ENCODE data around the gene FAM114A2. TPM values are rescaled to one million over a fixed set of nuclear protein-coding genes. Genes with fewer than 3 reads are reported as not detected.

The FAM114A2 gene
- polyA plus RNA-seq, 1 donor, result 35.2 TPM

DNA sequence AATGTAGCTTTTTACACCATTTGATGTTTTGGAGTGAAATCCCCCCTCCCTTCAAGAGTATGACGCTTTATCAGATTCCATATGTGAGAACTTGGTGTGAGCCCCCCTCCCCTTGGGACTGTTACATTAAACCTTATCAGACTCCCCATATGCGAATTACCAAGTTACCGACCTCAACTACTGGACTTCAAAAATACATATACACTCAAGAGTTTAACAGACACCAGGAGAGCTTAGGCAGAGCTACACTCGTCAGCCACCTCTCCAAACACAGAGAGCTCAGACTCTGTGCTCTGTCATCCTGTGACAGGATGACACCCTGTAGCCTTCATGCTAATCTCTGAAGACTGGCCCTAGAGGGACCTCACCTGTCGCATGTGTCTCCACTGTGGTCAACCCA, 50.2 kb downstream of the FAM114A2 start:
- no peak for DNase-seq

GRCh38 chr5:153987301-153987700, 51.4 kb downstream of the FAM114A2 start:
- DNase-seq, result no peak

DNA sequence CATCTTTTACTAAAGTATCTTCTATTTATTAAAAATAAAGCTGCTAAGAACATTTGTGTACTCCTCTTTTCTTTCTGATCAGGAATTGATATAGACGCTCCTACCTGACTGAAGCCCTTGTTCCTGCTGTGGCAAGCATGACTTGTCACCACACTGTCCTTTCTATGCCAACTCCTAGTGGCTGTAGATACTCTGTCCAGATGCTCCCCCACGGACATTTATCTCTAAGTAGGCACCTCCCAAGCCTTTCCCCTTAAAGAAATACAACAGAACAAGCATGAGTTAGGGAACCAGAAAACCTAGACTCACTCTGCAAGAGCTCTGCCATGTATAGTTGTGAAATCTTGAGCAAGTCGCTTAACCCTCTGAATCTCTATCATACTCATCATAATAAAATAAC, 53.2 kb downstream of the FAM114A2 start:
- DNase-seq, result no peak

- DNase-seq, result no peak
Measured at GRCh38 chr5:153983885-153984284, 54.8 kb downstream of the FAM114A2 start.

DNA sequence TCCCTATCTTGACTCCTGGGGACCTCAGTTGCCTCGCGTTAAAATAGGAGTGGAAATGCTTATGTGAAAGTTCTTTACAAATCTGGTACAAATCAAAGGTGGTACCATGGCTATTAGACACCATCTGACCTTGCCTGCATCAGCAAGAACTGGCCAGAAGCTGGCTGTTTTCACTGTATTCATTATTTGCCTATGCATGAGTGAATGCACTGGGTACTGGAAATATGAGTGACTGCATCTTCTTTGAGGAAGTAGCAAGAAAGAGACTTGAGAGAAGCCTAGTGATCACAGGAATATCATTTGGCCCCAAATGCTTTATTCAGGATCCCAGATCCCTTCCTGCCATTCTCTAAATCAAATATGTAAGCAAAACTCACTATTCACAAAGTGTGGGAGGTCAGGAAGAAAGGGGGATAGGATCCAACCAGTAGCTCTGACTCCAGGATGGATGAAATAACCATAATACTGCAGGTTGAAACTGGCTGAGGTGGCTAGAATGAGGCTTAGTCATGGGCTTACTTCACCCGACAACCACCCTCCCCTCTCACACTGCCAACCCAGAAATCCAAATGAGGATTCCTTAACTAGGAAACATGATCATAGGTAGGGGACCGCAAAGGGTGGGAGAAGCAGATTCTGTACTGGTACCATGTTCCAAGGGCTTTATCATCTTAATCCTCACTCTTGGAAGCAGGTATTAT, 56.7 kb downstream of the FAM114A2 start:
- no peak for DNase-seq

DNA sequence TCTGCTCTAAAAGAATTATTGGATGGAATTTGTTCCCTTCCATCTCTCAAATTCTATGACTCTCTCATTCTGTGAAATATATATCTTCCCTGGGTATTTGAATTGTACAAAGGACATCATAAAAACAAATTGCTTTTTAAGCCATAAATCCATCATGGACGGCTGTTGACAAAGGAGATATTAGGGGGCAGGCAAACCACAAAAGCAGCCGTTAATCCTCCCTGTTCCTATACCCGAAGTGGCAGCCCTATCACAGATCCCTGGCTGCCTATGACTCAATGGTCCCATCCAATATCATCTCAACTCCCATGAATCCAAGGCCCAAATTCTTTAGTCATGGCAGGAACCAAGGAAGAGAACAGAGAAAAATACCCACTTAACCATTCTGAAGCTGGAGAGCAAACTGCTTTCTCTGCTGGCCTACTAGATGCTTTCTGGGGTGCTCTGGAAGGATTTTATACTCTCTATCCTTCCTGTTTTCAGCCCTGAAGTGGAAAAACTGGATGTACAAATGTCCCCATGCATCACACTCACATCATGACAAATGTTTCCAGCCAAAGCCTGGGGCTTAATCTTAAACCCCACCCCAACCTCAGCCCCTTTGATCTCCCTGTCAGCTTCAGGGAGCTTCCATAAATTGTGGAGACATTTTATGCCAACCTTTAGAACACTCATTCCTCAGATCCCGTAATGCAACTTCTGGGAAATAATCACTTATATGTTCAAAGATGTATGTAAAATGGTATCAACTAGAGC, 59.5 kb downstream of the FAM114A2 start:
- no peak for DNase-seq

DNA sequence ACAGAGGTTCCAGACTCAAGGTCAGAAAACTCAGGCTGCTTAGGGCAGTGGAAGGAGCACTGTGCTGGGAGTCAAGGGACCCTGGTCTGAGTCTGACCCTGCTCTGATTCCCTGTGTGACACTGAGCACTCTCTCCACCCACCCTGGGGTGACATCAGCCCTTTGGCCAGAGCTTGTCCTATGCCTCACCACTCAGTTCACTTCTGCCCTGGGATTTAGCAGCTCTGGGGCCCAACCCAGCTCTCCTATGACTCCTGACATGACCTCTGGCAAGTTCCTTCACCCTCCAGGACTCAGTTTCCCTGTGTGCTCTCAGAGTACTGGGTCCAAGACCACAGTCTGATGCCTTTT, 63.9 kb downstream of the FAM114A2 start:
- DNase-seq, result no peak

DNA sequence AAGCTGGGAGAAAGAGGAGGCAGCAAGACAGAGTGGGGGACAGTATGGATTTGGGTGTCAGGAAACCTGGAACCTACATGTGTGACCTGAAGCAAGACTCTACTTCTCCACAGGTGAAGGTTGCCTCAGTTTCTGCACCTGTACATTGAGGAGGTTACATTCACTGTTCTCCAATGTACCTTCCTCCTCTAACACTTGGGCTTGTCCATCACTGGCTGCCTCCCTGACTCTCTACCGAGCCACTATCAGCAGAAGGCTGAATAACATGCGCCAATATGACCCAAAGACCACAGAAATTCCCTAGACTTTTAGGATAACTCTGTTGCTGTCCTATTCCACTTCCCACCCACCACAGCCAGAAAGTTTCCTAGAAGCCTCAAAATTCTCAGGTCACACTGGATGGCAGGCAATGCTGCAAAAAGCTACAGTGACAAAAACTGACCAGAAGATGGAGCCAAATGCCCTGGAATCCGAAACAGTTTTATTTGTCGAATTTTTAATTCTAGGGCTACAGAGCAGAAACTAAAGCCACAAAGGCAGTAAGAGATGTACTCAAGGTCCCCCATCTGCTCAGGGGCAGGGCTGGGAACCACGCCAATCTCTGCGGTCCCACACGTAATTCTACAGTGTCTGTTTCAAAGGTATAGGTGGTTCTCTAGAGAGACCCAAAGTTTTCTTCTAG, 64.4 kb downstream of the FAM114A2 start:
- DNase-seq, result peak; percentile 40

DNA sequence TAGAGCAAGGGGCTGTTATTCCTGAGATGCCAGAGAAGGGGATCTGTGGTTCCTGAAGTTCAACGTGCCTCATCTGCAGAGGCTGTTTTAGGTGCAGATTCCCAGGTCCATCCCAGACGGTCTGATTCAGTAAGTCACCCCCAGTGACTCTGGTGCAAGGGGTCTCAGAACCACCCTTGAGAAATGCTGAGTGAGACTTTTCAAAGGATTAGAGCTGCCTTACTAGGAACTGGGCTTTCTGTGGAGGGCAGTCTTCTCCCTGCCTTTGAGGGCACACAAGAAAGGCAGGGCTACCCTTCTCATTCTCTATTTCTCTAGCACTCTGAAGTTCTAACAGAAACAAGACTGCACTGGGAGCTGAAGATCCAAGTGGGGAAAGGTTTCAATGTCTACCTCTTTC, 66.5 kb downstream of the FAM114A2 start:
- no peak for DNase-seq

- DNase-seq, result no peak
Measured at GRCh38 chr5:153970496-153970895, 68.2 kb downstream of the FAM114A2 start.

DNA sequence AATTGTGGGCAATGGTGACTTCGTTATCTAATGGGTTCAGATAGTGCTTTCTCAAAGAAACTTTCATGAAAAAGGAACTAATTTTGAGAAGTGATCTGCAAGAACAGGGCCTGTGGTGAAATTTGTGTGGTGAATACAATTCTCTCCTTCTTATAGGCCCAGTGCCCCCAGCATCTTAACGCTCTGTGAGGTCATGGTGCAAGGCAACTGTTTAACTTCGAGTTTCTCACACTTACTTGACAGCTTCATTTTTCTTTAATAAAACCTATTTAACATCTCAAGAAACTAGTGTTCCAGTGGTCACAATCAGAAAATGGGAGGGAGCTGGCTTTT, 69.2 kb downstream of the FAM114A2 start:
- DNase-seq, result no peak

GRCh38 chr5:153968761-153969562, 69.7 kb downstream of the FAM114A2 start:
- DNase-seq, result no peak

DNA sequence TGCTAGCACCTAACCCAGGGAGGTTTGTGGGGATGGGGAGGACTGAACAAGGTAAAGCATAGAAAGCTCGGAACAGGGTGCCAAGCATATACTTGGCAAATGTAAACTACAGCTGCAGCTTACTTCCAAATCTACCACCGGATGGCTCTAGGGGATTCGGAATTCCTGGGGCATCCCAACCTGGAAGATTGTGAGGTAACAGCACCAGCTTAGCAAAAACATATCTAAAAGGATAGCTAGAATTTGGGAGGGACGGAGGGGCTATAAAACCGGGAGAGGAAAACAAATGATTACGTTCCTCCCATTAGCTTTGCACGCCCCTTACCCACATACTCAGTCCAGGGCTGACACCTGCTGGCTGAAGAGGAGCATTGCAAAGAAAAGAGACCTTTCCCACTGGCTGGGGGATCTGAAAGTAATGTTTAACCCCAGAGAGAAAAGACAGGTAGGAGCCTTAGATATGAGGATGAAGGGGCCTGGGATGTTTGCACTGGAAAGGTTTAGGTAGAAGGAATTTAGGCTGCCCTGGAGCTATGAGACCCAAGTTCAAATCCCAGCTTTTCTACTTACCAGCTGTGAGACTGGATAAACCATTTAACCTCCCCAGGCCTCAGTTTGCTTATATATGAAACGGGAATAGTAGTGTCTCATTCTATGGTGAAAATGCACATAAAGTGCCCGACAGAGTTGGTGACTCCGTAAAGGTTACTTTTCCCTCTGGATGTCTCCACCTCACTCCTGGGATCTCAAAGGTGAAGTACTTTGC, 73.6 kb downstream of the FAM114A2 start:
- DNase-seq, result peak; percentile 72

GRCh38 chr5:153964191-153964879, 74.4 kb downstream of the FAM114A2 start:
- no peak for DNase-seq

DNA sequence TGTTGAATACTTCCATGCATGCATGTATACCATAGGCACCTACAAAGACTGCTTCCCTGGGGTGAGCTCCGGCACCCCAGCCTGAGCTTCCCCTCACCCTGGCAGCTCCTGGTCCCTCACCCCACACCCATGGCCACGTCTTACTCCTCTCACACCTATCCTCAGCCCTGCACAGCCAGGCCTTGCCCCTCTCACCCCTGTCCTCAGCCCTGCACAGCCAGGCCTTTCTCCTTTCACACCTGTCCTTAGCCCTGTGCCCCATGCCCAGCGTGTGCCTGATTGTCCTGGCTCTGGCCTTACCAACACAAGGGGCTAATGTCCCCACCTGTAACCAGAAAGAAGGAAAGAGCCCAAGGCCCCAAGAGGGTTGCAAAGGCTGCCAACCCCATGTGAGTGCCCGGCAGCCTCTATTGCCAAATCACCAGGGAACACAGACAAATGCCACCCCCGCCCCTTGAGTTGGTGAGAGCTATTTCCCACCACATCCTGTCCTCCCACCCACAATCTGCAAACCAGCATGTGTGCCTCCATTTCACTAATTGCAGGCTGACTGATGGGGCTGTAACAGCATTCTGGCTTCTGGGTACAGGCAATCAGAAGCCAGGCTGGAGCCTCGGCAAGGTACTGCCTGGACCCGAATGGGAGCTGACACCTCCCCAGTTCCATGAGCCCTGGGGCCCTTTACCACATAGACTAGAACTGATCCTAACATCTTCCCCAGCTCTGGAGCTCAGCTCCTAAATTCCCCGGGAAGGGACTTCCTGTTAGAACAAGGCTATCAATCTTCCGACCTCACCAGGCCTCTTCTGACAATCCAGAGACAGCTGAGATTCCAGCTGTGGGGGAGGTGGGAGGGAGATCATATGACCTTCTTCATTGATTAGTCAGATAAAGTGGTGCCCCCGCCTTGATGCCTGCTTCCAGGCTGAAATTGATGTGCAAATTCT, 78.2 kb downstream of the FAM114A2 start:
- no peak for DNase-seq

GRCh38 chr5:153959134-153959957, 79.4 kb downstream of the FAM114A2 start:
- no peak for DNase-seq

DNA sequence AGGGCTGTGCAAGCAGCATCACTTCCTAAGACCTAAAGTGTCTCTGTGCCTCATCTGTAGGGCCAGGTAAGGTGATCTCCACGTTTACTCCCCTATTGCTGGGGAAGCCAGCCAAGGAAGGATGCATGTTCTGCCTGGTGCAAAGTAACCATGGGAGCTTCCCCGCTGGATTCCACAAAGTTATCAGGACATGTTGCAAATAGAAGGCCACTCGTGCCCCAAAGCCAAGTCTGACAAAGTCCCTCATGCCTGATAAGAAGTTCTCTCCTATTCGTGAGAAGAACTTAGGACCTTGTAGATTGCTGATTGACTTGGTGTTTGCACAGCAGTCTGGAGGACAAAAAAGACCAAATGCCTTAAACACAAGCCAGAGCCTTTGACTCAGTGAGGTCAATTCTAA, 81.5 kb downstream of the FAM114A2 start:
- DNase-seq, result no peak

GRCh38 chr5:153953411-153953810, 85.3 kb downstream of the FAM114A2 start:
- no peak for DNase-seq

DNA sequence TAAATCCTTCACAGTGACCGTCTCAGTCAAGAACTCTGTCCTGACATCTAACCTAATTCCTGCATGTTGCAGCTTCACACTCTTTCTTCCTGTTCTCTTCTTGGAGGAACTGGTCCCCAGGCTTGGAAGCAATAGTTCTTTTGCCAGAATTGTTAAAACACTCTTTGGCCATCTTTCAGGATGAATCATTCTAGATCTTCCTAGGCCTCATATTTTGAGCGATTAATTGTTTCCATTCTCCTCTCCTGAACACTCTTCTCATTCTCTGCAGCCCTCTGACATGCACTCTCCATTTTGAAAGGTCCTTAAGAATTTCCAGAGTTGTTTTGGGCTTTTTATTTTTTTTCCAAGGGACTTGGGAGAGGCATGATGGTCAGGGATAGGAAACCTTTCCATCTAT, 85.8 kb downstream of the FAM114A2 start:
- DNase-seq, result no peak

Measured in left kidney (tissue), 2 donors.